HG03159 (cell line): ENCODE measurements around the gene CPN1.

Experiments used
- ATAC-seq: cut with Tn5 transposase; IDR thresholded peaks from one replicate; pipeline ENCODE4 v1.9.1; 2021; ENCODE audit warnings: mild to moderate bottlenecking, moderate library complexity; ENCODE audit not compliant: unreplicated experiment

Gene CPN1

GRCh38 chr10:99999319-100000108 lies 82.2 kb downstream of the CPN1 start:
- ATAC-seq: no peak

GRCh38 chr10:99998889-99999288 lies 82.8 kb downstream of the CPN1 start:
- no peak for ATAC-seq

- ATAC-seq: no peak
Observed at GRCh38 chr10:99996671-99997648, 84.7 kb downstream of the CPN1 start.

GRCh38 chr10:99995713-99996112 lies 86.0 kb downstream of the CPN1 start:
- ATAC-seq: no peak

GRCh38 chr10:99995269-99995668 lies 86.4 kb downstream of the CPN1 start:
- ATAC-seq: no peak

GRCh38 chr10:99994801-99995200 lies 86.9 kb downstream of the CPN1 start:
- ATAC-seq: no peak

- peak; percentile 81 for ATAC-seq
Observed at GRCh38 chr10:99993701-99994689, 87.7 kb downstream of the CPN1 start.
